Body of pancreas (tissue), 4 donors: ENCODE data around the gene NFYC. TPM values are rescaled to one million over a fixed set of nuclear protein-coding genes. Genes with fewer than 3 reads are reported as not detected.

Source experiments
- ATAC-seq: fragments of 150-250 bp; one replicate; pipeline ENCODE4 v1.9.1; 2016
- DNase-seq, 4 donors: peaks; one replicate each; pipeline ENCODE4 v3.0.0-alpha.2; 2019
- H3K27ac ChIP-seq, 4 donors: fragments of 200-600 bp; sonication (generic); 1 replicate in 3 of 4; 2 replicates in 1 of 4; pipeline versions ENCODE4 v1.5.1 to v1.6.1; 2016 to 2019; ENCODE audit warnings: mild to moderate bottlenecking in 1 of 4, mixed read lengths in 1 of 4, moderate library complexity in 1 of 4
- H3K27me3 ChIP-seq, 2 donors: fragments of 200-600 bp; sonication (generic); one replicate each; pipeline ENCODE4 v1.6.0; 2016; ENCODE audit warnings: mild to moderate bottlenecking in 1 of 2
- H3K36me3 ChIP-seq, 2 donors: fragments of 200-600 bp; sonication (generic); replicated peaks in 1 of 2; 2 replicates each; pipeline ENCODE4 v1.5.1; 2016; ENCODE audit warnings: low read depth in 2 of 2; ENCODE audit not compliant: insufficient read depth in 1 of 2
- H3K4me1 ChIP-seq: fragments of 200-600 bp; sonication (generic); one replicate; pipeline ENCODE4 v1.6.0; 2016
- H3K4me3 ChIP-seq, 2 donors: fragments of 200-600 bp; sonication (generic); 1 replicate in 1 of 2; 2 replicates in 1 of 2; pipeline ENCODE4 v1.5.1; 2016 to 2019
- H3K9me3 ChIP-seq, 3 donors: fragments of 200-600 bp; sonication (generic); 1 replicate in 2 of 3; 2 replicates in 1 of 3; pipeline ENCODE4 v1.5.1; 2016
- POLR2A ChIP-seq, 3 donors: fragments of 450-650 bp; IDR thresholded peaks; one replicate each; pipeline ENCODE4 v1.6.1; 2016; ENCODE audit warnings: antibody characterized with exemption in 3 of 3, mild to moderate bottlenecking in 2 of 3
- WGBS, 2 donors: methylation state at CpG; one replicate each; pipeline ENCODE4 v1.1.5; 2017; 5-methylcytosine and 5-hydroxymethylcytosine counted together
- intact Hi-C: fragments of 100-400 bp; cut with DNase I; formaldehyde crosslinking; loops from one replicate; pipeline ENCODE4 v1.15.1; 2023
- microRNA counts, 2 donors: library from miRNA; unstranded; fragments of <30 nt; microRNA quantifications; one replicate each; lab custom pipeline; 2017
- microRNA-seq, 2 donors: library from miRNA; unstranded; fragments of <30 nt; microRNA quantifications; one replicate each; pipeline ENCODE4, GENCODE V29; 2016; ENCODE audit warnings: borderline number of aligned reads in 2 of 2, borderline replicate concordance in 2 of 2
- small RNA-seq: library from RNA; depleted of rRNA; stranded (forward); fragments of <200 nt; gene quantifications from one replicate; pipeline ENCODE3, GENCODE V24; 2016
- total RNA-seq, 2 donors: library from RNA; depleted of rRNA; stranded (reverse); fragments of >200 nt; gene quantifications; one replicate each; pipeline ENCODE4 v1.1.0, GENCODE V29; 2016
- TF ChIP-seq, protein P1 (sequence below), 7 experiments: fragments of 450-650 bp in 4 of 7; fragments of 200-600 bp in 3 of 7; sonication (generic) in 3 of 7; IDR thresholded peaks; one replicate each; pipeline ENCODE4 v1.5.1; 2016 to 2019; ENCODE audit warnings: antibody characterized with exemption in 7 of 7

The NFYC gene
- total RNA-seq, 2 donors from 2014 or later, result 37.2 to 44.9 TPM

DNA sequence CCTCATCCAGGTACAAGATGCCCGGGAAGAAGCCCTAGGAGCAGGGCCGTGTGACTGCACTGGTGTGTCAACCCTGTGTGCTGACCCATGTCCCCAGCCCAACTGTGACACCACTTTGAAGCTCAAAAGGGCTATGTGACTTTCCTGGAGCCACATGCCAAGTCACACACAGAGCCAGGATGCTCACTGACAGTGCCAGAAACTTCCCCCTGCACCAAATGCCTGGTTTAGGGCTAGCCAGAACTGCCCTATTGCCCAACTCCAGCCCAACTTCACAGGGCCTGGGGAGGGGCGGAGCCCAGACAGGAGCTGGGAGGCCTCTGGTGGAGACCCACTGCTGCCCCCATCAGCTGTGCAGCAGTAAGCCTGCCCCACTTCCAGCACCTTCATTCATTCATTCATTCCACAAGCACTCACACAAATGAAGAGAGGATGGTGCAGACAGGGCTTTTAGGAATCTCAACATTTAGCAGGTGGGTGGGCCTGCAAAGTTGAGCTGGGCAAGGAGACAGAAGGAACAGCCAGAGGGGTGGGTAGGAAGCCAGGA is 128.8 kb downstream of the NFYC start:
- Histone ChIP-seq H3K36me3 (no peaks in the 10 kb centered on the region), H3K27me3 (no peaks in the 10 kb centered on the region), H3K27ac (peak overlapping the region in 3 of 4 donors; percentile 52 to 77 (median 76)), H3K4me3 (no peak overlapping the region), H3K4me1 (peaks cover 37% of the 10 kb centered on the region), H3K9me3 (no peaks in the 10 kb centered on the region)
- TF ChIP-seq, protein P1, sequence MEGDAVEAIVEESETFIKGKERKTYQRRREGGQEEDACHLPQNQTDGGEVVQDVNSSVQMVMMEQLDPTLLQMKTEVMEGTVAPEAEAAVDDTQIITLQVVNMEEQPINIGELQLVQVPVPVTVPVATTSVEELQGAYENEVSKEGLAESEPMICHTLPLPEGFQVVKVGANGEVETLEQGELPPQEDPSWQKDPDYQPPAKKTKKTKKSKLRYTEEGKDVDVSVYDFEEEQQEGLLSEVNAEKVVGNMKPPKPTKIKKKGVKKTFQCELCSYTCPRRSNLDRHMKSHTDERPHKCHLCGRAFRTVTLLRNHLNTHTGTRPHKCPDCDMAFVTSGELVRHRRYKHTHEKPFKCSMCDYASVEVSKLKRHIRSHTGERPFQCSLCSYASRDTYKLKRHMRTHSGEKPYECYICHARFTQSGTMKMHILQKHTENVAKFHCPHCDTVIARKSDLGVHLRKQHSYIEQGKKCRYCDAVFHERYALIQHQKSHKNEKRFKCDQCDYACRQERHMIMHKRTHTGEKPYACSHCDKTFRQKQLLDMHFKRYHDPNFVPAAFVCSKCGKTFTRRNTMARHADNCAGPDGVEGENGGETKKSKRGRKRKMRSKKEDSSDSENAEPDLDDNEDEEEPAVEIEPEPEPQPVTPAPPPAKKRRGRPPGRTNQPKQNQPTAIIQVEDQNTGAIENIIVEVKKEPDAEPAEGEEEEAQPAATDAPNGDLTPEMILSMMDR (IDR thresholded peaks at IDR 0.05), result no peak
- no peak for TF ChIP-seq POLR2A (IDR thresholded peaks at IDR 0.05)
- intact Hi-C loops, result no loop called here
- 70 to 88% methylated on average over 2 to 3 of the region's 3 CpGs for WGBS, 2 donors
- ATAC-seq (no peak), DNase-seq (no peak)

MicroRNAs within 50 kb of the gene (microRNA counts, 767-probe panel; counts per million panel counts)
- microRNA hsa-miR-30c-5p (lab: Ali Mortazavi, UCI) (3,372 to 8,220 counts per million in 2 donors), microRNA hsa-miR-30e-5p (lab: Ali Mortazavi, UCI) (2,445 to 7,970 counts per million in 2 donors)

Small RNA genes lying within 50 kb of the gene (microRNA-seq; reads per million reads assigned to microRNA genes)
- 30.1 to 50.3 reads per million in 2 donors for gene MIR30C1
- 4,467 to 6,829 reads per million in 2 donors for gene MIR30E

Small RNA genes lying within 50 kb of the gene (small RNA-seq; reads per million reads assigned to genes)
- 18.4 reads per million, percentile 93 among the genes with 10 or more reads in this experiment for gene MIR30C1
- 361 reads per million, percentile 98 among the genes with 10 or more reads in this experiment for gene MIR30E
- not detected for gene RN7SL326P

Other genes starting within 250 kb of the NFYC start
- 1 to 10 TPM in 1 of 2 donors, under 1 TPM in 1; 0.66 to 1.8 TPM for gene ZFP69B, start 241.2 kb upstream of the NFYC start, total RNA-seq
- 1 to 10 TPM in 1 of 2 donors, under 1 TPM in 1; 0.66 to 1.3 TPM for gene ZFP69, start 214.4 kb upstream of the NFYC start, total RNA-seq
- 10 to 100 TPM in 1 of 2 donors, 1 to 10 TPM in 1; 5.2 to 12.9 TPM for gene EXO5, start 182.9 kb upstream of the NFYC start, total RNA-seq
- gene ZNF684, start 160.1 kb upstream of the NFYC start, total RNA-seq, result 10 to 100 TPM in 1 of 2 donors, 1 to 10 TPM in 1; 3.1 to 17.1 TPM
- gene RIMS3, start 26.0 kb upstream of the NFYC start, total RNA-seq, result 1 to 10 TPM in 1 of 2 donors, under 1 TPM in 1; 0.66 to 2.1 TPM
- 1 to 10 TPM; 1.8 to 4.0 TPM for gene KCNQ4, start 92.1 kb downstream of the NFYC start, total RNA-seq
- gene CITED4, start 170.7 kb downstream of the NFYC start, total RNA-seq, result 100 to 1,000 TPM; 180 to 465 TPM